HG03469 (cell line): ENCODE results near the gene KANTR.
"Not testable (repeated sequence)": the region's sequence is repeated elsewhere in the genome, so short reads cannot be mapped to it uniquely, and the experiment has no call there.

Experiments used
- ATAC-seq: cut with Tn5 transposase; IDR thresholded peaks from one replicate; pipeline ENCODE4 v1.9.1; 2021; ENCODE audit warnings: mild to moderate bottlenecking, moderate library complexity, moderate number of reproducible peaks; ENCODE audit not compliant: unreplicated experiment

KANTR gene

GRCh38 chrX:53122013-53122412 is 28.1 kb downstream of the KANTR start:
- ATAC-seq, result no peak

GRCh38 chrX:53125506-53125905 is 31.6 kb downstream of the KANTR start:
- ATAC-seq, result no peak

GRCh38 chrX:53126377-53126776 is 32.4 kb downstream of the KANTR start:
- ATAC-seq, result no peak

- no peak for ATAC-seq
Observed at GRCh38 chrX:53128097-53128749, 34.3 kb downstream of the KANTR start.

GRCh38 chrX:53133400-53133799 is 39.5 kb downstream of the KANTR start:
- no peak for ATAC-seq

- ATAC-seq, result no peak
Observed at GRCh38 chrX:53135581-53135980, 41.6 kb downstream of the KANTR start.

GRCh38 chrX:53153581-53153980 is 59.6 kb downstream of the KANTR start:
- ATAC-seq, result no peak

GRCh38 chrX:53155512-53156206 is 61.7 kb downstream of the KANTR start:
- ATAC-seq, result no peak

- no peak for ATAC-seq
Observed at GRCh38 chrX:53156207-53156596, 62.3 kb downstream of the KANTR start.

GRCh38 chrX:53159184-53159583 is 65.2 kb downstream of the KANTR start:
- no peak for ATAC-seq

GRCh38 chrX:53160297-53160983 is 66.5 kb downstream of the KANTR start:
- ATAC-seq, result no peak

- ATAC-seq, result no peak
Observed at GRCh38 chrX:53163436-53163835, 69.5 kb downstream of the KANTR start.

GRCh38 chrX:53164566-53164965 is 70.6 kb downstream of the KANTR start:
- not testable (repeated sequence) for ATAC-seq

- ATAC-seq, result no peak
Observed at GRCh38 chrX:53166103-53166502, 72.2 kb downstream of the KANTR start.

GRCh38 chrX:53171356-53171755 is 77.4 kb downstream of the KANTR start:
- no peak for ATAC-seq
